CD4-positive, alpha-beta T cell treated with Interleukin-6 for 4 hours (primary cell): ENCODE results near the gene RNF212.
A peak's percentile ranks its signal among the peaks of the same experiment; 100 is the strongest.
"Not testable (repeated sequence)": the region's sequence is repeated elsewhere in the genome, so short reads cannot be mapped to it uniquely, and the experiment has no call there.

Experiments used
- DNase-seq: peaks from one replicate; pipeline ENCODE4 v3.0.0-alpha.2; 2020; ENCODE audit warnings: mixed read lengths

The RNF212 gene

DNA sequence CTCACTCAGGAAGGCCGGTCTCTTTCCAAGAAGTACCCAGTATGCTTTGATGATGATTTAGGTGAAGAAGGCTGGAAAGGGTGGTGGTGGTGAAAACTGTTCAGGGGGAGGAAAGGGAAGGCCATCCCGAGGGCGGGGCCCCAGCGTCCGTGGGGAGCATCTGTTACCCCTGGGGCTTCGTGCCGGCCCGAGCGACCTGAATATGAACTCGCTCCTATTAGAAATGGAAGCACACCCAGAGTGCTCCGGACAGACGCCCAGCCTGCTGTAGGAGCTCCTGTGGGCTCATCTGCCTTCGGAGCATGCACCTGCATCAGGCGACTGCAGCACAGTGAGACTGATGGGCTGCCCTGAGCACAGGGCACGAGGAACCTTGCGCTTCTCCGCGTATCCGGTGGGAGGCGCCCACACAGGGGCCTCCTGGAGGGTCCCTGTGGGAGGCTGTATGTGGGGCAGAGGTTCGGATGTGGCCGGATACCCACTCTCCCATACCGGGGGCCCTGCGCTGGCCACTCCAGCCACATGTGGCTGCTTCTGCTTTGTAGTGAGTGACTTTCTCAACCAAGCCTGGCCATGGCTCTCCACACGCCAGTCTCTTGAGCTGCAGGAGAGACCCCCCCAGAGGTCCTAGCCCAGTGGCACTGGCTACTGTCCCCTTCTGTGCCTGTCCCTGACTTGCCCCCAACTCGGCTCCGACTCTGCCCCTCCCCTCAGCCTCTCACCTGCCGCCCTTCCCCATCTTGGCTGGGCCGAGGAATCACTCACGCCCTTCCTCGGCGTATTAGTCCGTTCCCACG, 65.2 kb downstream of the RNF212 start:
- DNase-seq = no peak

DNA sequence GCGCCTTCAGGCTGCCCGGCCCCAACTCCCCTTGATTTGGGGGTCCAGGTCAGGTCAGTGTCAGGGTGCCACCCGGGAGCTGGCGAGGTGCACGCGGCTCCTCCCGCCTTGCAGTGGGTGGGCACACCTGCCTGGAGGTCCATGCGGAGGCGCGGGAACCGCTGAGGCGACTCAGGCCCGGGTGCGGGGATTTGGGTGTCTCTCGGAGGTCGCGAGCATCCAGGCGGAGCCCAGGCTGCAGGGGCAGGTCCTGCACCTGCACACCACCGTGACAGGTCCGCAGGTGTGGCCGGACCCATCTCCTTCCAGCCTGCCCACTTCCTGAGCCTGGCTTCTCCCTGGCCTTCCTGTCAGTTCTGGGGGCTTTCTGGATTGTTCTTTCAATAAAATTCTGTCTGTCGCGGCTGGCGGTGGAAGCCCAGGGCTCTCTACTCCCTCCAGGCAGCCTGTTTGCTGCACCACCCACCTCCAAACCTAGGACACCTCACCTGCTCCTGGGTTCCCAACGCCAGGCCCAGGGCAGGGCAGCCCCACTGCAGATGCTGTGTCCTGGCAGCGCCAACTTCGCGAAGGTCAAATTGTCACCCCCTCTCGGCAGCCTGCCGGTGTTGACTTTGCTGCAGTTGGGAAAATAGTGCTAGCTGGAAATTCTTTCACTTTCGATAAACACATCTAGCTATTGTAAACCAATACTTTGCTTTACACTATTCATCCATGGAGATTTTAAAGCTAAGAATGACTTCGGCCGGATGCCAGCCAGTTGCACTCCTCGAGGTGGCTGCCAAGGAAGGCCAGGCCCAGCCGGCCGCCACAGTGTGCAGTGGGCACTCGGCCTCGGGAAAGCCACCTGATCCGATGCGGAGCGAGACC, 66.0 kb downstream of the RNF212 start:
- no peak for DNase-seq

DNA sequence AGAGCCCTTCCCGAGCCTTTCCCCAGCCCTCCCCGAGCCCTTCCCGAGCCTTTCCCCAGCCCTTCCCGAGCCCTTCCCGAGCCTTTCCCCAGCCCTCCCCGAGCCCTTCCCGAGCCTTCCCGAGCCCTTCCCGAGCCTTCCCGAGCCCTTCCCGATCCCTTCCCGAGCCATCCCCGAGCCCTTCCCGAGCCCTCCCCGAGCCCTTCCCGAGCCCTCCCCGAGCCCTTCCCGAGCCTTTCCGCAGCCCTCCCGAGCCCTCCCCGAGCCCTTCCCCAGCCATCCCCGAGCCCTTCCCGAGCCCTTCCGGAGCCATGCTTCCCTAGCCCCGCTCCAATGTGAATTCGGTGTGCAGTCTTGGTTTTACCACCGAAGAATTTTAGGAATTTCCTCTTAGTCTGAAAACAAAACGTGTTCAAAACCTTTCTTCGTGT, 66.8 kb downstream of the RNF212 start:
- DNase-seq = not testable (repeated sequence)

DNA sequence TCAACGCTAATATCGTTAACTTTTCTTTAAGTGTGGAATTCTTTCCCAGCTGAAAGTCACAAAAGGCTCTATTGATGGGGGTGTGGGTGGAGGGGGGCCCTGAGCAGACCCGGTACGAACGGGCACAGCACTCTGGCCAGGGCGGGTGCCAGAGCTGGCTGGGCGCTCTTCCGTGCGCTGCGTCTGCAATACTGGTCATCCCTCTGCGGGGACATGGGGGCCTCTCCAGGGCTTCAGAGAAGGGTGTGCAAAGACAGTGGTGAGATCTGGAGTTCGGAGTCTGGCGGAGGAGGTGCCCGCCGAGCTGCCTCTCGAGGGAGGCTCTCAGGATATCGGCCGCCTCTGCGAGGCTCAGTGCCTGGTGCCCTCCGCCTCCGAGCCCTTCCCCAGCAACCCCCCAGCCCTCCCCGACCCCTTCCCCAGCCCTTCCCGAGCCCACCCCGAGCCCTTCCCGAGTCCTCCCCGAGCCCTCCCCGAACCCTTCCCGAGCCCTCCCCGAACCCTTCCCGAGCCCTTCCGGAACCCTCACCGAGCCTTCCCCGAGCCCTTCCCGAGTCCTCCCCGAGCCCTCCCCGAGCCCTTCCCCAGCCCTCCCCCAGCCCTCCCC, 67.7 kb downstream of the RNF212 start:
- no peak for DNase-seq

DNA sequence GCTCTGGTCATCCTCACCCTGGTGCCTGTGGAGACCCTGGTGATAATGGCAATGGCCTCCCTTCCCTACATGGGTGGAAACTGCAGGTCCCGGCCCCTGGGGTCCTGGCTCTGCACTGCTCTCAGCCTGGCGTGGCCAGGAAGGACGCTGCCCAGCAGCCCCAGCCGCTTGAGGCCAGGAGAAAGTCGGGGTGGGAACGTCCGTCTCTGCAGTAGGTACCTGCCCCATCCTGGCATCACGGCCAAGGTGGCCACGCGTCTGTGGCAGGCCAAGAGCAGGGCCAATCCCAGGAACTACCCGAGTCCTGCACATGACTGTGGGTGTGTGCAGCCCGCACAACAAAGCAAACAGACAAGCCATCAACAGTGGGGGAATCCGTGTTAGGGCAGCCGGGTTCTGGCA, 68.2 kb downstream of the RNF212 start:
- DNase-seq = no peak

DNA sequence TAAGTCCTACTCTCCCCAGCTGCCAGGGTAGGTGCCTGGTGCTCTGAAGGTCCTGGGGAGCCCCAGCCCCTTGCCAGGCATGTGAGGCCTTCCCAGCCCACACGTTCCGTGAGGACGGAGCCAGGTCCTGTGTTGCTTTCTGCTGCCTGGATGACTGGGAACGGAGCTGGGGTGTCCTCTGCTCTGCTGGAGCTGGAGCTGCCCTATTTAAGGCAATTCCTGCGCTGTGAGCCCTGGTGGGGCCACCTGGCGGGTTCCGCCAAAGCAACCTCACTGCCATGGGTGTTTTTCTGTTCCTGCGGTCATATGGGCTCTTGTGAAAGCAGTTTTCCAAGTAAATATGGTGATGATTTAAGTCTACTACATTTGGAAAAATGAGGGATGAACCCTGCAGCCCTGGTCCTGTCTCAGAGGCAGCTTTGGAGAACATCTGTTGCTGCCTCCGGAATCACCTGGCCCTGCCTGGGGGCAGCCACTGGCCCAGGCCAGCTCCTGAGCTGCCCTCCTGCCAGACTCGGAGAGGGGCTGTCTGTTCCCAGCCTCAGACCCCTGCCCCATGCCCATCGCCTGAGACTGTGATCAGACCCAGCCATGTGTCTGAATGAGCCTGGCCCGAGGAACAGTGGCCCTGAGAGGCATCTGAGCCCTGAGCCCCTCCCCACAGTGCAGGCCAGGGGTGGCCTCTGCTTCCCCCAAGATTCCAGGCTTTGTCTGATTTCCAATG, 68.7 kb downstream of the RNF212 start:
- DNase-seq = no peak

DNA sequence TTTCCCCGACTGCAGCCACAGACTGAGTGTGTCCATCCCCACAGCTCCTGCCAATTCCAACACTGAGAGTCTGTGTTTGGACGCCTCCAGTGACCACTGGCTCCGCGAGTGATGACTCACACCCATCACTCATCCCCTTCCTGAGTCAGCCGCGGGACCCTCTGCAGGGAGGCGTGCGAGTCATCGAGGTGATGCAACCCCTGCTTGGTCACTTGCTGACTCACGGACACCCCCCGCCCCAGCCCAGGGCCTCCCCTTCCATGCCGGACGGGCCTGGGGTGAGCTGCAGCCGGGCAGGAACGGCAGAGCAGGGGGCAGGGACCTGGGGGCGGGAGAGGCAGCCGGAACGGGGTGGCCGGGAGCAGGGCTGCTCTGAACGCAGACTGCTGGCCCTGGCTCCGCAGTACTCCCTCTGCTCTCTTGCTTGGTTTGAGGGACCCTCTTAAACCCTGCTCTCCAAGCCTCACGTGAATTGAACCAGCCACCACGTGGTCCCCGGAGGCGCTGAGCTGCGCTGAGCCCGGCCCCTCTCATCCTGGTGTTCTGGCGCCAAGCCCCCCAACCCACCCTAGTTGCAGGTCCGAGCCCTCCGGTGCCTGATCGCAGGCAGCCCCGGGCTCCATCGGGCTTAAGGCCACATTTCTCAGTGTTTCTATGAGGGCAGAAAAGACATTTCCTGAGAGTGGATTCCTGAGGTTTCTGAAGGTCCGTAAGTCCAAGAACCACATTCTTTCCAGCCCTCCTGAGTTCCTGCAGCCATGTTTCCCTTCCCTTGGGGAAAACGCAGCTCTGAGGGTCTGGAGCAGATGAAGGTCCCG, 69.5 kb downstream of the RNF212 start:
- peak; percentile 15 for DNase-seq

DNA sequence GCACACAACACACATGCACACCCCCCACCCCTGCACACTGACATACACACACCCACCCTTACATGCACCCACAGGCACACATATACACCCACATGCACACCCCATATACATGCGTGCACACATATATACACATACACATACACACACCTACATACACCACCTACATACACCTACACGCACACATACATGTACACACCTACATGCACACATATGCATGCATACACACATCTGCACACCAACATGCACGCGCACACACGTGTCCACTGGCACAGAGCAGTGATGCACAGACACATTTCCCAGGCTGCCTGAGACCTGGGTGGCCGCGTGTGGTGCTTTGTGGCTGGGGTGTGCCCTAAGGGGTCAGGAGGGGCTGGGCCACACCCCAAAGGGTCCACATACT, 70.2 kb downstream of the RNF212 start:
- no peak for DNase-seq

DNA sequence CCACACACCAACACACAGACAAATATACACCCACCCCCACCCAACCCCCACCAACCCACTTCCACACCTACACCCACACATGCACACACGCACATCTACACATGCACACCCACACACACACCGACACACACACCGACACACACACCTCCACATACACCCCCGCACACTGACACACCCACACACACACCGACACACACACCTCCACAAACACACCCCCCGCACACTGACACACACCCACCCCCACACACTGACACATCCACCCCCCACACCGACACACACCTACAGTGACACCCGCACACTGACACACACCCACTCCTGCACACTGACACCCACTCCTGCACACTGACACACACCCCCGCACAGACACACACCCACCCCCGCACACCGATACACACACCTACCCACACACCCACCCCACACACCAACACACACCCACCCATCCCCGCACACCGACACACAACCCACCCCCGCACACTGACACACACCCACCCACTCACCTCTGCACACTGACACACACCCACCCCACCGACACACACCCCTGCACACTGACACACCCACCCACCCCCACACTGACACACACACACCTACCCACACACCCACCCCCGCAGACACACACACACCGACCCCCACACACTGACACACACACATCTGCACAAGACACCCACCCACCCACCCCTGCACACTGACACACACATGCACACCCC, 70.9 kb downstream of the RNF212 start:
- DNase-seq = no peak

DNA sequence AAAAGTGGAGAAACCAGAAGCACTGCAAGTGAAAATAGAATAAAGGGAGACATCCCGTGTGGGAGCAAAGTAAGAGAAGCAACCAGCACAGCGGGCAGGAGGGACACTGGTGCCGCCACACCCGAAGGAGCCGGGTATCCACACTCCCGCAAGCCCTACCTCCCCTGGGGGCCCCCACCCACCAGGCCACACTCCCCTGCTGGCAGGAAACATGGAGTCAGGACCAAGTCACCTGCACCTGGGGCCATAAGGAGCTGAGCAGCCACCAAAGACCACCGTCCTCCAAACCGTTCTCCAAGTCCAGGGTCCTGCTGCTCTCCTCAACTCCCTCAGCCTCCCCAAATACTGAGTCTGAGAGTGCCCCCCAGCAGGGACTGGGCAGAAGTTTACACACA, 71.4 kb downstream of the RNF212 start:
- DNase-seq = no peak

DNA sequence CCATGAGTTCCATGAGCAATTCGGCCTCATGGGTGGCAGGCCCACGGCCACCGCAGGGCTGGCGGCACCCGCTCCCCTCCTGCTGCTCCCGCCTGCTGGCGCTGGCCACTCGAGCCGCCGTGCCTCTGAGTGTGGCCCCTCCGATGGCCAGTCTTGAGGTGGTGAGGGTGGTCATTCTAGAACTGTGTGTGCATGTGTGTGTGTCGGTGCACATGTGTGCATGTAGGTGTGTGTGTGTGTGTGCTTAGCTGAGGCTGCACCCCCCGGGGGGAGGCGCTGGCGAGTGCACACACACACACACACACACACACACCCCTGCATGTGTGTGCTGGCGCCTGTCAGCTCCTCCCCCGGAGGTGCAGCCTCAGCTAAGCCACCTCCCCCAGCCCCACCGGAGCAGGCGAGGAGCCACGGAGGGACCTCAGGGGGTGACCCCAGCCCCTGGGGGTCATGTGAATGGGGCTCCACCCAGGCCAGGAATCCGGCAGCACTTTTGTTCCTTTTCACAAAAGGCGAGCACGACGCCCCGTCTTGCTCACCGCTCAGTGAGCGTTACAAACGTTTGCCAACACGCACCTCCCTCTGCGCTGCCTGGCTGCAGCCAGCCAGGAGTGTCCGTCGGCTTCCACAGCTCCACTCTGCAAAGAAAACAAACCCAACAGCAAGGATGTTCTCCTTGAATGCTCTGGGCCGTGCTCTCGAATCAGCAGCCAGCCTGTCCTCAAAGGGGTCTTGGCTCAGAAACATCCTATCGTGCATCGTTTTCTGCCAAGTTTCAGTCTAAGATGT, 72.0 kb downstream of the RNF212 start:
- no peak for DNase-seq

DNA sequence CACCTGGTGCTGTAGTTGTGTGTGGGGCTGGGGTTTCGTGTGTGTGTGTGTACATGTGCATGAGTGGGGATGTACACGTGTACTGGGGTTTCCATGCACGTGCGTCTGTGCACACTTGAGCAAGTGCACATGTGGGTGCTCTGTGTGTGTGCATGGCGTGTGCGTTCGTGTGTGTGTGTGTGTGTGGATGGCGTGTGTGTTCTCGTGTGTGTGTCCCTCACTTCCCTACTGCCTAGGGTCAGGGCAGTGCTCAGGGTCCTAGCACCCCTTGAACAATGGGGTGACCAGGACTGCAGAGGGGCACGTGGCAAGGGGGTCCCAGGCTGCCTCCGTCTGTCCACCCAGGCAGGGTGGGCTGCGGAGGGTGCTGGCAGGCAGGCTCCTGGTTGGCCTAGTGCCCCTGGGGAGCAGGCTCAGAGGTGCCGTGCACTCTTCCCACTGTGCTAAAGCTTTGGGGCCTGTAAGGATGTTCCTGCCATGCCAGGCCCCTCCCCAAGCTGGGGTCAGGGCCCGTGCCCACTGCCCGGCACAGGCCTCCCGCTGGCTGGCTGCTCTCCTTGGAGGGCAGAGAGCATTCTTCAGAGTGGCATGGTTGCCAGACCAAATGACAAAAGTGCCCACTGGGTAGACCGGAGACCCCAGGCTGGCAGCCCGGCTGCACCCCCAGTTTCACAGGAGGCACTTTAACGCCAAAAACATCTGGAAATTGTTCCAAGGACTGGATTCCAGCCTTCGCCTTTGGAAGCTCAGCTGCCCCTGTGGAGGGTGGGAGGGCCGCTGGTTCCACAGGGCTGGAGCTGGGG, 72.8 kb downstream of the RNF212 start:
- DNase-seq = no peak

DNA sequence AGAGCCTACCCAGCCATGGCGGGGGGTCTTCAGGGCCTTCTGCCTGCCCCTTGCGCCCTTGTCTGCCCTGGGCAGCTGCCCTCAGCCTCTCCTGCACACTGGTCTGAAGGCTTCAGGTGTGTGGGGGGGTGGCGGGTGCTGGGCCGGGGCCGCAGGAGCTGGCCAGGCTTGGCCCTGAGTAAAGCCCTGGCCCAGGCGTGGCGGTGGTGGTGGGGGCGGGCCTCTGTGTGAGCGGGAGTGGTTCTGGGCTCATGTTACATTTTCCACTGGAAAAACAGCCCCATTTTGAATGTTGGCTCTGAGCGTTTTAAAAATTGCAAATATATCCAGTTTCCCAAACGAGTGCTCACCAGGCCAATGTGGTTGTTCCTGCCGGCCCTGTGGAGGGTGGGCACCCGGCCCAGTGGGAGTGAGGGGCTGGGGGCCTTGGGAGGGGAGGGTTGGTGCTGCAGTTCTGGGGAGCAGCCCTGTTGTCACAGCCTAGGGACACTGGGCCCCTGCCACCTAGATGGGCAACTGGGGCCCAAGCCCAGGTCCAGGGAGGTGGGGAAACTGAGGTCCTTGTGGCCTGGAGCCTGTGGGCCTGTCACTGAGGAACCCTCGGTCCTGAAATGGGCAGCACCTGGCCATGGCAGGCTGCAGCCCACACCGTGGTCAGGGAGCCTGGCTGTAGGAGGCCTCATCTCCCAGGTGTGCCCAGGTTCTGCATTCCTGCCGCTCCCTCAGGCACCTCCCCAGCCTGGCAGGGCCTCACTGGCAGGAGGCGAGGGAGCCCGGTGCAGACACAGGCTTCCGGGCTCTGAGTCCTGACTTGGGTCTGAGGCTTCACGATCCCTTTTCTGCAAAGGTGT, 73.6 kb downstream of the RNF212 start:
- DNase-seq = no peak

DNA sequence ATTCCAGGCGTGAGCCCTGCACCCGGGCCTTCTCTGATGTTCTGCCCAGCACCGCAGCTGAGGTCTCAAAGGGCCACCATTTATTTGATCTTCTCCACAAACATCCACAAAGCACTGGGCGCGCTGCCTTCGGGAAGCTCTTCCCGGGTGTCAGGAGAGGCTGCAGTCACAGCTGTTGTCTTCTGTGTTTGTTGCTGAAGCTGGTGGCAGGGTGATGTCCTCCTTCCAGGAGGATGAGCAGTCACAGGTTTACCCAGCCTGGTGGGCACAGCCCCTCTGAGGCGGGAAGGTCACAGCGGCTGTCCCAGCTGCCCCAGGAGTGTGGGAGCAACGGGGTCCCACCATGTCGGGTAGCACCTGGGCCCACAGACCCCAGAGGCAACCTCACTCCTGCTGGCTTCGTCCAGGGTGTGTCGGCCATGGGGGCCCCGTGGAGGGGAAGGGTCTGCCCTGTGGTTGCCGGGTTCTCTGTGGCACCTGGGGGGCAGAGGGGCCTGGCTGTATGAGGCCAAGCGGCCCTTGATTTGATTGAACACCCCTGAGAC, 74.3 kb downstream of the RNF212 start:
- DNase-seq = no peak

DNA sequence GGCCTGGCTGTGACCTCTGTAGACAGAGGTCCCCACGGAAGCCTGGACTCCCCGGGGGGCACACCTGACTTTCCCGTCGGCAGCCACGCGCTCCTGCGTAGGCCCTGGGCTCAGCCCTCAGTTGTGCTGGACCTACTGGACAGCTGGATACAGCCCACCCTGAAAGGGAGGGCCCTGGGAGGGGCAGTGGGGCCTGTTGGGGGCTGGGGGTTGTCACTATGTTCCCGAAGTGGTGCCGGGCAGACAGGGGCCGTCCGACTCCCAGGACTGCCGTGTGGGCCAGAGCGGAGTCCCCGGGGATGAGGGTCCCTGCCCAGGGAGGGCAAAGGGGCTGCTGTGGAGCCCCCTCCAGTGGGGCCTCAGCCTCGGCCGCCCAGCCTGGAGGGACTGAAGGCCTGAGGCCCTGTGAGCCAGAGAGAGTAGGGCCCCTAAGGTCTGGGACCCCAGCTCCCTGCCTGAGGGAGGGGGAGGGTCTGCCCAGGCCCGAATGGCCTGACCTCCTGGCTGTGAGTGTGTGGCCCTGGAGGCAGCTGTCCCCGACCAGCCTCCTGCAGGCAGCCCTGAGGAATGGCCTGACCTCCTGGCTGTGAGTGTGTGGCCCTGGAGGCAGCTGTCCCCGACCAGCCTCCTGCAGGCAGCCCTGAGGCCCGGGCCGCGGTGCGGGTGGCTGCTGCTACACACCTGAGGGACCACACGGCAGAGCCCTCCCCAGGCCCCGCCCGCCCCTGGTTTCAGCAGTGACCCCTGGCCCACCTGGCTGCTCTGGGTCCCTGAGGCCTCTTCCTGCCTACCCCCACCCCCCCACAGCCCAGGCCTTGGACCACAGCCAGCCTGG, 76.2 kb downstream of the RNF212 start:
- DNase-seq = no peak

DNA sequence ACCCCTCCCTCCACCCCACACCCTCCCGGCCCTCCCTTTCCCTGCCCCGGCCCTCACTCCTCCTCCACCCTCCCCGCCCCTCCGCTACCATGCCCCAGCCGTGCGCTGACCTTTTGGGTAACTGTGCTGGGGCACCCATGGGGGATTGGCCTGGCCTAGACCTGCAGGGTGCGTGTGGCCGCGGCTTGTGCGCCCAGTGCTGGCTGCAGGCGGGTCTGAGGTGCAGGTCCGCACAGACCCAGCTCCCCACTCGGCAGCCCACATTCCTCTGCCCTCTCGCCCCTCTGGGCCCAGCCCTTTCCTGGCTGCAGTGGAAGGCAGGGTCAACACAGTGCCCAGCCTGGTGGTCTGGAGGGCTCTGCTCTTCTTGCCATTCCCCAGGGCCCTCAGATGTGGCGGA, 77.3 kb downstream of the RNF212 start:
- no peak for DNase-seq

DNA sequence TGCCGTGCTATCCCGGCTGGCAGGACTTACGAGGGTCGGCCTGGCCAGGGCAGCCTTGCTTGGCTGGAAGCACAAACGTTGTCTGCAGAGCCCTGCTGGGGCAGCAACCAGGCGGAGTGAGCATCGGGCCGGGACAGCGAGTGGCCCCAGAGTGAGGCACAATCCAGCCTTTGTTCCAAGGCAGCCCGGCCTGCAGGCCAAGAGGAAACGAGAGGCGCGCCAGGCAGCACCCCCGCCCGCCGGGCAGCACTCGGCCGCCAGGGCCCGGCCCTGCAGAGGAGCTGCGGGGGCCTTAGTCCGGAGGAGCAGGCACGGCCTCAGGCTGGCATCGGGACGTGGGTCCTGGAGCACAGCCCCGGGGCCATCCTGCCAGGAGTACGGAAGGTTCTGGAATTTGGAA, 77.9 kb downstream of the RNF212 start:
- DNase-seq = no peak
